HEK293T (cell line): ENCODE results near the gene LCE1E.

ENCODE experiments used
- CTCF ChIA-PET: fragments of 350-600 bp; formaldehyde crosslinking; extraction: SDS; loops from one replicate; lab custom pipeline; 2021; ENCODE audit warnings: antibody characterized with exemption, inconsistent platforms; lab: Yijun Ruan, JAX
- POLR2A ChIA-PET: fragments of 350-600 bp; formaldehyde crosslinking; extraction: SDS; loops from one replicate; lab custom pipeline; 2020; ENCODE audit warnings: antibody characterized with exemption, inconsistent platforms; lab: Yijun Ruan, JAX
- DNase-seq: peaks from one replicate; pipeline ENCODE4 v3.0.0; 2012; ENCODE audit warnings: mixed read lengths; ENCODE audit errors: extremely low spot score
- ARNT ChIP-seq: fragments of 450-650 bp; IDR thresholded peaks from 2 replicates; pipeline ENCODE4 v1.6.1; 2017; ENCODE audit warnings: mild to moderate bottlenecking
- BHLHE40 ChIP-seq: fragments of 450-650 bp; IDR thresholded peaks from 2 replicates; pipeline ENCODE4 v1.6.1; 2016; ENCODE audit warnings: mild to moderate bottlenecking, moderate library complexity, borderline replicate concordance
- CTBP1 ChIP-seq: fragments of 450-650 bp; IDR thresholded peaks from 2 replicates; pipeline ENCODE4 v1.6.1; 2016; ENCODE audit warnings: borderline replicate concordance
- ELF4 ChIP-seq: fragments of 450-650 bp; IDR thresholded peaks from 2 replicates; pipeline ENCODE4 v1.6.1; 2017; ENCODE audit warnings: antibody characterized with exemption
- FOXA1 ChIP-seq: fragments of 450-650 bp; IDR thresholded peaks from 2 replicates; pipeline ENCODE4 v1.6.1; 2016; ENCODE audit warnings: mild to moderate bottlenecking
- FOXK2 ChIP-seq: fragments of 450-650 bp; IDR thresholded peaks from 2 replicates; pipeline ENCODE4 v1.6.1; 2016; ENCODE audit warnings: mild to moderate bottlenecking
- FOXM1 ChIP-seq: fragments of 450-650 bp; IDR thresholded peaks from 2 replicates; pipeline ENCODE4 v1.6.1; 2017; ENCODE audit warnings: mild to moderate bottlenecking, borderline replicate concordance
- HDGF ChIP-seq: fragments of 450-650 bp; IDR thresholded peaks from 2 replicates; pipeline ENCODE4 v1.6.1; 2017; ENCODE audit warnings: antibody characterized with exemption, borderline replicate concordance
- L3MBTL2 ChIP-seq: fragments of 450-650 bp; conservative IDR thresholded peaks from 2 replicates; pipeline ENCODE4 v1.6.1; 2016; ENCODE audit warnings: mild to moderate bottlenecking
- LEF1 ChIP-seq: fragments of 450-650 bp; IDR thresholded peaks from 2 replicates; pipeline ENCODE4 v1.6.1; 2017; ENCODE audit warnings: mild to moderate bottlenecking, borderline replicate concordance
- NFRKB ChIP-seq: fragments of 450-650 bp; IDR thresholded peaks from 2 replicates; pipeline ENCODE4 v1.6.1; 2016; ENCODE audit warnings: mild to moderate bottlenecking, moderate library complexity
- PKNOX1 ChIP-seq: fragments of 450-650 bp; IDR thresholded peaks from 2 replicates; pipeline ENCODE4 v1.6.1; 2016
- SP1 ChIP-seq: fragments of 450-650 bp; IDR thresholded peaks from 2 replicates; pipeline ENCODE4 v1.6.1; 2017
- SUZ12 ChIP-seq: fragments of 450-650 bp; IDR thresholded peaks from 2 replicates; pipeline ENCODE4 v1.6.1; 2016; ENCODE audit warnings: mild to moderate bottlenecking
- TARDBP ChIP-seq: fragments of 450-650 bp; IDR thresholded peaks from 2 replicates; pipeline ENCODE4 v1.6.1; 2016
- ZNF384 ChIP-seq: fragments of 450-650 bp; IDR thresholded peaks from 2 replicates; pipeline ENCODE4 v1.6.1; 2016

Gene LCE1E

GRCh38 chr1:152786077-152786476, at the start of gene LCE1E:
Gene LCE1E (plus strand): TSS chr1:152786257. CDS start chr1:152787300, 1,043 bp downstream.
- DNase-seq, result no peak
- ChIA-PET CTCF (interaction anchor here (1.3 kb wide), 1 partner anchor 9 kb away, joined by 3 read pairs; no protein-coding TSS in a partner anchor), POLR2A (no interaction called here)
- no peak for TF ChIP-seq FOXM1
- no peak for TF ChIP-seq HDGF
- no peak for TF ChIP-seq BHLHE40
- no peak for TF ChIP-seq TARDBP
- TF ChIP-seq ARNT, result no peak
- no peak for TF ChIP-seq PKNOX1
- TF ChIP-seq LEF1, result no peak
- TF ChIP-seq SUZ12, result no peak
- TF ChIP-seq ZNF384, result no peak

GRCh38 chr1:152737997-152738396, 48.1 kb upstream of the LCE1E start:
- ChIA-PET POLR2A (no interaction called here), CTCF (no interaction called here)
- no peak for TF ChIP-seq FOXK2
- no peak for TF ChIP-seq SUZ12
- no peak for TF ChIP-seq LEF1
- no peak for TF ChIP-seq HDGF
- TF ChIP-seq PKNOX1, result no peak
- TF ChIP-seq TARDBP, result no peak
- no peak for TF ChIP-seq ELF4
- TF ChIP-seq ARNT, result no peak
- TF ChIP-seq L3MBTL2, result no peak
- TF ChIP-seq FOXA1, result no peak
- no peak for TF ChIP-seq ZNF384
- TF ChIP-seq CTBP1, result no peak
- TF ChIP-seq BHLHE40, result no peak
- DNase-seq, result no peak

GRCh38 chr1:152739841-152740240, 46.2 kb upstream of the LCE1E start:
- POLR2A ChIA-PET, result no interaction called here
- no peak for DNase-seq
- CTCF ChIA-PET, result no interaction called here
- TF ChIP-seq ARNT (no peak), CTBP1 (no peak), BHLHE40 (no peak), SUZ12 (no peak), PKNOX1 (no peak)

GRCh38 chr1:152741656-152742055, 44.4 kb upstream of the LCE1E start:
- CTCF ChIA-PET, result no interaction called here
- POLR2A ChIA-PET, result no interaction called here
- DNase-seq, result no peak
- TF ChIP-seq PKNOX1 (no peak), SP1 (no peak), FOXM1 (no peak), FOXK2 (no peak), LEF1 (no peak), BHLHE40 (no peak), ELF4 (no peak), ARNT (no peak), NFRKB (no peak), HDGF (no peak), TARDBP (no peak), CTBP1 (no peak), L3MBTL2 (no peak), FOXA1 (no peak), ZNF384 (no peak), SUZ12 (no peak)

GRCh38 chr1:152743371-152744145, 42.5 kb upstream of the LCE1E start:
- no peak for DNase-seq
- POLR2A ChIA-PET, result no interaction called here
- TF ChIP-seq HDGF (no peak), SUZ12 (no peak), SP1 (no peak), FOXA1 (no peak), FOXK2 (no peak), BHLHE40 (no peak), CTBP1 (no peak), FOXM1 (no peak), PKNOX1 (no peak), ZNF384 (no peak), ARNT (no peak), L3MBTL2 (no peak), NFRKB (no peak), LEF1 (no peak), ELF4 (no peak)
- CTCF ChIA-PET, result no interaction called here
